ENCODE measurements around the gene HLA-E. TPM values are rescaled to one million over a fixed set of nuclear protein-coding genes. Genes with fewer than 3 reads are reported as not detected.

HLA-E gene
- total and polyA plus RNA-seq, 10 of the 15 experiments (the other 5 are each of a cell fraction or from before 2014, with no cell fraction given), result 35.1 to 483 (median 267) TPM

DNA sequence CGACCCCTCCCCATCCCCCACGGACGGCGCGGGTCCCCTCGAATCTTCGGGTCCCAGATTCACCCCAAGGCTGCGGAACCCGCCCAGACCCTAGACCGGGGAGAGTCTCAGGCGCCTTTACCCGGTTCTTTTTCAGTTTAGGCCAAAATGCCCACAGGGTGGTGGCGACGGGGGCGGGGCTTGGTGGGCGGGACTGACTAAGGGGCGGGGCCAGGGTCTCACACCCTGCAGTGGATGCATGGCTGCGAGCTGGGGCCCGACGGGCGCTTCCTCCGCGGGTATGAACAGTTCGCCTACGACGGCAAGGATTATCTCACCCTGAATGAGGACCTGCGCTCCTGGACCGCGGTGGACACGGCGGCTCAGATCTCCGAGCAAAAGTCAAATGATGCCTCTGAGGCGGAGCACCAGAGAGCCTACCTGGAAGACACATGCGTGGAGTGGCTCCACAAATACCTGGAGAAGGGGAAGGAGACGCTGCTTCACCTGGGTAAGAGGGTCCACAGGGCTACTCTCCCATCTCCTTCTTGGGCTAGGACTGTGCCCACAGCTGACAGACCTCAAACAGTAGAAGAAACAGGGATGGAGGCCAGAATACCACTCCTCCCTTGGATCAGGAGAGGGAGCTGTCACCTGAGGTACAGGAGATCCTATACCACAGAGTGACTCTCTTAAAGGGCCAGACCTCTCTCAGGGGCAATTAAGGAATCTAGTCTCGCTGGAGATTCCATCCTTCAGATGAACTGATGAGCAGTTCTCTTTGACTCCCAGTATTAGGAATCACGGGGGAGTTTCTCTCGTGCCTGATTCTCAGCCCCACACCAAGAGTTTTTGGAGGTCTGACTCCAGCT, 942 bp downstream of the HLA-E start:
- no peak for FAIRE-seq
- RAD21 ChIA-PET (ENCODE audit: unreplicated experiment), result interaction anchor here (0.7 to 1.3 kb wide), 4 partner anchors 18 to 55 kb away, joined by 3 to 12 read pairs (median 4); no protein-coding TSS in a partner anchor
- Histone ChIP-seq H3K4me3 (peak overlapping the region; percentile 94), H3K36me3 (ENCODE audit: control insufficient read depth in 2 of 2, insufficient read depth in 2 of 2, low read length in 1 of 2) (peaks cover 20 to 37% of the 10 kb centered on the region in 2 experiments), H3K4me2 (ENCODE audit: control insufficient read depth, insufficient read depth) (peak overlapping the region; percentile 94), H3K9ac (ENCODE audit: control insufficient read depth, insufficient read depth, low read length) (peak overlapping the region; percentile 94), H2AFZ (ENCODE audit: control insufficient read depth, low read depth, low read length) (no peak overlapping the region), H3K9me3 (replicated peaks; ENCODE audit: control insufficient read depth, insufficient read depth, low read length) (no peaks in the 10 kb centered on the region), H3K79me2 (ENCODE audit: control insufficient read depth, insufficient read depth, low read length) (peaks cover 34% of the 10 kb centered on the region), H3K27ac (ENCODE audit: control insufficient read depth, insufficient read depth) (peak overlapping the region; percentile 93), H4K20me1 (ENCODE audit: control insufficient read depth, insufficient read depth) (peaks cover 4% of the 10 kb centered on the region), H3K4me1 (ENCODE audit: control insufficient read depth, insufficient read depth, low read length) (peaks cover 18% of the 10 kb centered on the region), H3K27me3 (replicated peaks in 1 of 2; ENCODE audit: control insufficient read depth in 2 of 2, insufficient read depth in 2 of 2, low read length in 1 of 2) (no peaks in the 10 kb centered on the region)
- DNase-seq (ENCODE audit: low read depth, low spot score), result peak; percentile 31
- intact Hi-C loops (cut with micrococcal nuclease; ENCODE audit: unreplicated experiment) (no loop called here), in situ Hi-C loops (cut with MboI) (loop anchor here (5.0 kb wide), 1 partner anchor 42 kb away; no protein-coding TSS in a partner anchor)
- no TSS peak for BruUV-seq (replicated peaks)
- ATAC-seq, result peak; percentile 79
- CTCF ChIA-PET, result interaction anchor here (1.4 to 8.0 kb wide), 4 partner anchors 11 to 53 kb away, joined by 5 to 93 read pairs (median 39); no protein-coding TSS in a partner anchor
- under 1% methylated on average over 33 of the region's 38 CpGs for WGBS (ENCODE audit: insufficient coverage, insufficient replicate concordance, low lambda C conversion rate, missing lambda C conversion rate)
- SMC1A ChIA-PET (ENCODE audit: uncharacterized antibody, unreplicated experiment), result interaction anchor here (0.8 to 6.0 kb wide), 5 partner anchors 19 to 107 kb away, joined by 3 to 49 read pairs (median 3); no protein-coding TSS in a partner anchor
- POLR2A ChIA-PET, result interaction anchor here (0.6 to 1.9 kb wide), 9 partner anchors 19 to 211 kb away, joined by 3 to 7 read pairs (median 3); no protein-coding TSS in a partner anchor
- TF ChIP-seq CEBPZ (IDR thresholded peaks at IDR 0.05; ENCODE audit: low read depth, low read length) (no peak), SREBF2 (IDR thresholded peaks at IDR 0.05; ENCODE audit: low read length) (no peak), CEBPB (IDR thresholded peaks at IDR 0.05; ENCODE audit: borderline replicate concordance in 1 of 2, low read depth in 2 of 2, low read length in 2 of 2) (no peak), E2F4 (IDR thresholded peaks at IDR 0.05; ENCODE audit: low read depth, low read length) (no peak), CTCF (IDR thresholded peaks at IDR 0.05 in 2 of 3, conservative IDR thresholded peaks at IDR 0.05 in 1 of 3; ENCODE audit: control insufficient read depth in 2 of 3, extremely low read depth in 1 of 3, insufficient read depth in 1 of 3, low read depth in 3 of 3, low read length in 3 of 3) (0 out of 6 replicates have a peak, but pooled peaks of 1 of the 3 experiments have one; percentile 2), MEF2A (IDR thresholded peaks at IDR 0.05; ENCODE audit: insufficient read depth, low read depth, low read length) (0 out of 2 replicates have a peak, but pooled peaks have one; percentile 6), IKZF1 (conservative IDR thresholded peaks at IDR 0.05) (no peak), POLR2A (IDR thresholded peaks at IDR 0.05; ENCODE audit: low read depth, low read length) (peak; percentile 58), GATAD2B (conservative IDR thresholded peaks at IDR 0.05; ENCODE audit: low read depth) (0 out of 2 replicates have a peak, but pooled peaks have one; percentile 0), ZBED1 (IDR thresholded peaks at IDR 0.05; ENCODE audit: borderline replicate concordance) (no peak), EGR1 (IDR thresholded peaks at IDR 0.05; ENCODE audit: borderline replicate concordance in 1 of 2, low read depth in 2 of 2, low read length in 2 of 2) (0 out of 3 replicates have a peak, but pooled peaks of 1 of the 2 experiments have one; percentile 22), POLR2AphosphoS2 (IDR thresholded peaks at IDR 0.05; ENCODE audit: low read depth, low read length) (peak; percentile 26; the same call in 1 of the 2 replicates)
- TF ChIP-seq, protein P1, sequence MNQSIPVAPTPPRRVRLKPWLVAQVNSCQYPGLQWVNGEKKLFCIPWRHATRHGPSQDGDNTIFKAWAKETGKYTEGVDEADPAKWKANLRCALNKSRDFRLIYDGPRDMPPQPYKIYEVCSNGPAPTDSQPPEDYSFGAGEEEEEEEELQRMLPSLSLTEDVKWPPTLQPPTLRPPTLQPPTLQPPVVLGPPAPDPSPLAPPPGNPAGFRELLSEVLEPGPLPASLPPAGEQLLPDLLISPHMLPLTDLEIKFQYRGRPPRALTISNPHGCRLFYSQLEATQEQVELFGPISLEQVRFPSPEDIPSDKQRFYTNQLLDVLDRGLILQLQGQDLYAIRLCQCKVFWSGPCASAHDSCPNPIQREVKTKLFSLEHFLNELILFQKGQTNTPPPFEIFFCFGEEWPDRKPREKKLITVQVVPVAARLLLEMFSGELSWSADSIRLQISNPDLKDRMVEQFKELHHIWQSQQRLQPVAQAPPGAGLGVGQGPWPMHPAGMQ (IDR thresholded peaks at IDR 0.05; ENCODE audit: borderline replicate concordance), result no peak

Measured in GM12878 (cell line).